Measurements from ENCODE around the gene RNU6-1.

The RNU6-1 gene

DNA sequence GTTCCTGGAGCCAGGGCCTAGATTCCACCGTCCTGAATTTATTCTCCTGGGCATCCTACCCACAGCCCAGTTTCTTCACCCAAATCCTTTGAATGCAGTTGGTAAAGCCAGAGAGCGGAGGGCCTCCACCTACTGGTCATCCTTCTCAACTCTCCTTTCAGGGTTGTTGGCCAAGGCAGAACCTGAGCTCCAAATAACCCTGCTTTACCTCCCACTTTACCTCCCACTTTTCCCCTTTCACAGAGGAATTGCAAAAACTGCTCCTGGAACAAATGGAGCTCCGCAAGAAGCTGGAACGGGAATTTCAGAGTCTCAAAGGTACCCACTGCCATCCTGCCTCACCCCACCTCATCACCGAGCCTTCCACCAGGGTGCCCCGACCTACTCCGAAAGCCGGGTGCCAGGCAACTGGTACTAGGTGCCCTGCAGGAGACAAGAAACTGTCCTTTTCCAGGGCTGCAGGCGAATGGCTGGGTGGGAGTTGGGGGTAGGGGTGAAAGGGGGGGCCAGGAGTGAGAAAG, 7.8 kb downstream of the RNU6-1 start:
- no peak for DNase-seq

DNA sequence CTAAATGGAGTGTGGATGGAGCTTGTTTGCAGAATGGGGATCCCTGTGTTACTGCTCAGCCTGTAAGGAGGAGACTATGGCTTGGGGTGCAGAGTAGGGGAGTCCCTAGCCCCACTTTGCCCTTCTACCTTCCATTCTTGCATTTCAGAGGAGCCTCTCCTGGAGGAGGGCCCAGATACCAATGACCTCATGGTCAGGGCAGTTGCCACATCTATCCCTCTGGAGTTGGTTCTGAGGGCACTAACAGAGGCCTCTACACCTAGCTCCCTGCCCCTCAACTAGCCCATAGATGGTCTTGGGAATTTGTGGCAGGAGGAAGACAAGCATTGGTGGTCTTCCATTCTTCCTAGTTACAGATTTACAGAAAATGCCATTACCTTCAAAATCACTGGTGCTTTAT, 8.5 kb downstream of the RNU6-1 start:
- DNase-seq, result no peak

DNA sequence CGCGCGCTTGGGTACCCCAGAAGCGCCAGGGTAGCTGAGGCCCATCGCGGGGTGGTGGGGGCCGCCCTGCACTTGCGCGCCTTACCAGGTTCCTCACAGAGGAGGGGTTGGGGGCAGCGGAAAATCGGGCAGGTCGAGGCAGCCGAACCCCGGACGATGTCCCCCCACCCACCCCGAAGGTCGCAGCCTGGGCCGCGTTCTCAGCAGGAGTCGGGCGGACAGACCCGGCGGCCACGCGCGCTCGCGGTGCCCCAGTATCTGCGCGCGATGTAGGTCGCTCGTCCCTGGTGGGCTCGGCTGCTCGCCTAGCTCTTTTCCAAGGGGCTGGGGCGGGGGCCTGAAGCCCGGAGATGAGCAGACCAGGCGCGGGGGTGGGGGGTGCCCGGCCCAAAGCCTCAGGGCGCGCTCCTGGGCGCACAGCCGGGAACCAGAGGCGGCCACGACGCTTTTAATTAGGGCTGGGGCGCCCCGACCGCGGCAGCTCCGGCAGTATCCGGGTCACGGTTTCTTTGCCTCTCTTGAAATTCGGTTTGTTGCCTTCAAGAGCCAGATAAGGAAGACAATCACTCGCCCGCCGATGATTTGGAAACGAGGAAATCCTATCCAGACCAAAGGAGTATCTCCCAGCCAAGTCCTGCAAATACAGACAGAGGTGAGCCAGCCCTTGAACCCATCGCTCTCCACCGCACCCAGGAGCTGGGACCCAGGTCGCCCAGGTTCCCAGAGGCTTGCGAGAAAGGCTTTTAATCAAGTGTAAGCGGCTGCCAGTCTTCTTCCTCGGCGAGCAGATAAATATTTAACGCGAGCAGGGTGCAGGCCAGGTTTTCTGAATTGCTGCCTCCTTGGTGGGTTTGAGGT, 10.0 kb downstream of the RNU6-1 start:
- no peak for DNase-seq

DNA sequence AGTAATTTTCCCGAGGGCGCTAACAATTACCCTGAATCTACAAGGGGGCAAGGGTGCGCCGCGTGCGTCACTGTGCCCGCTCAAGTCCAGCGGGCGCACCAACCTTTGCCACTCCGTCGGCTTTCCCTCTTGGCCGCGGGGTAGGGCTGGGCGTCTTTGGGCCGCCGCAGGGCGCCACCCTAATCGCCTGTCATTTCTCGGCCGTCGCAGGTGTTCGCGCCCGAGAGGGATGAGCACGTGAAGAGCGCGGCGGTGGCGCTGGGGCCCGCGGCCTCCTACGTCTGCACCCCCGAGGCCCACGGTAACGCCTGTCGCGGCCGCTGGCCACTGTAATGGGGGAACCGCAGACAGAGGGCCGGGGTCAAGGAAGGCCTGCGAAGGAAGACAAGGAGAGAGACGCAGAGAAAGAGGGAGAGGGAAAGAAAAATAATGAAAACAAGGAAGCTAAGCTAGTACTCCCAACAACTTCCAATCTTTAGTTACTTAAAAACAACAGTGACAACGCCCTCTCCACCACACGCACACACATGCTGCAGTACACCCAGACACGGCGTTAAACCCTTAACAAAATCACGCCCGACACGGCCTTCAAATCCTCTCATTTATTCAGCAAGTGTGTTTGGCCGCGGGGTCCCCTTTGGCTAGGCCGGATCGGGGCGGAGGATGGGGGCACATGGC, 10.7 kb downstream of the RNU6-1 start:
- DNase-seq, result no peak

DNA sequence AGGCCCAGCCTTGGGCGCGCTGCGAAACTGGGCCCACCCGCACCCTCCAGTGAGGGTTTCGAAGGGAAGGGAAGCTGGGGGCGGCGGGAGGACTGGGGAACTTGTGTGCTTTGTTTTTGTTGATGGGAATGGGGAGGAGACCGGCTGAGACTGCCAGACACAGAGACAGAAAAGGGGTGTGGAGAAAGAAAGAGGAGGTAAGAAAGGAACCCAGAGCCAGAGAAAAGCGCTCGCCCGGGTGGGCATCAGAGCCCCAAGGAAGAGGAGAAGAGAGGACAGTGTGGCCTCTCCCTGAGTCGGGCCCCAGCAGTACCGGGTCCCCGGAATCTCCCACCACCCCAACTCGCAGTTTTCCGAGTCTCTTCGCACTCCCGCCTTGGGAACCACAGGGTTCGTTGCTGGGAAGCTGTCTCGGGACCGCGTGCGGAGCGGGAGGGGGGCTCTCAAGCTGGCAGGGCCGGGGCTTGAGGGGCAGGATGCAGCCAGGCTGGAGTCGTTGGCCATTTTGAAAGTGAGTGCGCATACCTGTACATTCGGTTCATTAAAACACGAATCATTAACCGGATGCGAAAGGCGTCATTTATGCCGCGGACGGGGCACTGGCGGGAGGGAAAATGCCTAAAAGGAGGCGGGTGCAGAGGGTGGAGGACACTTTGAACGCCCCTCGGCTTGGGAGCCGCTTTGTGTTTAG, 11.4 kb downstream of the RNU6-1 start:
- no peak for DNase-seq

DNA sequence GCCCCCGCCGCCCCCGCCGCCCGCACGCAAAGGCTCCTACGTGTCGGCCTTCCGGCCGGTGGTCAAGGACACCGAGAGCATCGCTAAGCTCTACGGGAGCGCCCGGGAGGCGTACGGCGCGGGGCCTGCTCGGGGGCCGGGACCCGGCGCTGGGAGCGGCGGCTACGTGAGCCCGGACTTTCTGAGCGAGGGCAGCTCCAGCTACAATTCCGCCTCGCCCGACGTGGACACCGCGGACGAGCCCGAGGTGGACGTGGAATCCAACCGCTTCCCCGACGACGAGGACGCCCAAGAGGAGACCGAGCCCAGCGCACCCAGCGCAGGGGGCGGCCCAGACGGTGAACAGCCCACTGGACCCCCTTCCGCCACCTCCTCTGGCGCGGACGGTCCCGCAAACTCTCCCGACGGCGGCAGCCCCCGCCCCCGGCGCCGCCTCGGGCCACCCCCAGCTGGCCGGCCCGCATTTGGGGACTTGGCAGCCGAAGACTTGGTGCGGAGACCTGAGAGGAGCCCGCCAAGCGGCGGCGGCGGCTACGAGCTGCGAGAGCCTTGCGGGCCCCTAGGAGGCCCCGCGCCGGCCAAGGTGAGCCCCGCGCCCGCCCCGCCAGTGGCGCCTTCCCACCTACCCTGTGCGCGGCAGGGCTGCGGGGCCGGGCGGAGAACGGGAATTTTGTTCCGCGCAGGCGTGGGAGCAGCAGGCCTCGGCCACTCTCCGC, 12.1 kb downstream of the RNU6-1 start:
- no peak for DNase-seq

DNA sequence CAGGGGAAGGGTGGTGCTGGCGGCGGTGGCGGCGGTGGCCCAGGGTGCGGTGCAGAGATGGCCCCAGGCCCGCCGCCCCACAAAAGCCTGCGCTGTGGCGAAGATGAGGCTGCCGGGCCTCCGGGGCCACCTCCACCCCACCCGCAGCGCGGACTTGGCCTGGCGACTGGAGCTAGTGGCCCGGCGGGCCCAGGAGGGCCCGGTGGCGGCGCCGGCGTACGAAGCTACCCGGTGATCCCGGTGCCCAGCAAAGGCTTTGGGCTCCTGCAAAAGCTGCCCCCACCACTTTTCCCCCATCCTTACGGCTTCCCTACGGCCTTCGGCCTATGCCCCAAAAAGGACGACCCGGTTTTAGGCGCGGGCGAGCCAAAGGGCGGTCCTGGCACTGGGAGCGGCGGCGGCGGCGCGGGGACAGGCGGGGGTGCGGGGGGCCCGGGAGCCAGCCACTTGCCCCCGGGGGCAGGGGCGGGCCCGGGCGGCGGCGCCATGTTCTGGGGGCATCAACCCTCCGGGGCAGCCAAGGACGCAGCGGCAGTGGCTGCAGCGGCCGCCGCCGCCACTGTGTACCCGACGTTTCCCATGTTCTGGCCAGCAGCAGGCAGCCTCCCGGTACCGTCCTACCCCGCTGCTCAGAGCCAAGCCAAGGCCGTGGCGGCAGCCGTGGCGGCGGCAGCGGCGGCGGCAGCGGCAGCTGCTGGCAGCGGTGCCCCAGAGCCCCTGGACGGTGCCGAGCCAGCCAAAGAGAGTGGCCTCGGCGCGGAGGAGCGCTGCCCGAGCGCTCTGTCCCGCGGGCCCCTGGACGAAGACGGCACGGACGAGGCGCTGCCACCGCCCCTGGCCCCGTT, 12.9 kb downstream of the RNU6-1 start:
- no peak for DNase-seq

DNA sequence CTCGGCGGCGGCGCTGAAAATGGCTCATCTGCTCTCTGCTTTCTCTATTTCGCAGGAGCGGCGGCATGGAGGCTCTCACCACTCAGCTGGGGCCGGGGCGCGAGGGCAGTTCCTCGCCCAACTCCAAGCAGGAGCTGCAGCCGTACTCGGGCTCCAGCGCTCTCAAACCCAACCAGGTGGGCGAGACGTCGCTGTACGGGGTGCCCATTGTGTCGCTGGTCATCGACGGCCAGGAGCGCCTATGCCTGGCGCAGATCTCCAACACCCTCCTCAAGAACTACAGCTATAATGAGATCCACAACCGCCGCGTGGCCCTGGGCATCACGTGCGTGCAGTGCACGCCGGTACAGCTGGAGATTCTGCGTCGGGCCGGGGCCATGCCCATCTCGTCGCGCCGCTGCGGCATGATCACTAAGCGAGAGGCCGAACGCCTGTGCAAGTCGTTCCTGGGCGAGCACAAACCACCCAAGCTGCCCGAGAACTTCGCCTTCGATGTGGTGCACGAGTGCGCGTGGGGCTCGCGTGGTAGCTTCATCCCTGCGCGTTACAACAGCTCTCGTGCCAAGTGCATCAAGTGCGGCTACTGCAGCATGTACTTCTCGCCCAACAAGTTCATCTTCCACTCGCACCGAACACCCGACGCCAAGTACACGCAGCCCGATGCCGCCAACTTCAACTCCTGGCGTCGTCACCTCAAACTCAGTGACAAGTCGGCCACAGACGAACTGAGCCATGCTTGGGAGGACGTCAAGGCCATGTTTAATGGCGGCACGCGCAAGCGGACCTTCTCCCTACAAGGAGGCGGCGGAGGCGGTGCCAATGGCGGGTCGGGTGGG, 13.7 kb downstream of the RNU6-1 start:
- no peak for DNase-seq

DNA sequence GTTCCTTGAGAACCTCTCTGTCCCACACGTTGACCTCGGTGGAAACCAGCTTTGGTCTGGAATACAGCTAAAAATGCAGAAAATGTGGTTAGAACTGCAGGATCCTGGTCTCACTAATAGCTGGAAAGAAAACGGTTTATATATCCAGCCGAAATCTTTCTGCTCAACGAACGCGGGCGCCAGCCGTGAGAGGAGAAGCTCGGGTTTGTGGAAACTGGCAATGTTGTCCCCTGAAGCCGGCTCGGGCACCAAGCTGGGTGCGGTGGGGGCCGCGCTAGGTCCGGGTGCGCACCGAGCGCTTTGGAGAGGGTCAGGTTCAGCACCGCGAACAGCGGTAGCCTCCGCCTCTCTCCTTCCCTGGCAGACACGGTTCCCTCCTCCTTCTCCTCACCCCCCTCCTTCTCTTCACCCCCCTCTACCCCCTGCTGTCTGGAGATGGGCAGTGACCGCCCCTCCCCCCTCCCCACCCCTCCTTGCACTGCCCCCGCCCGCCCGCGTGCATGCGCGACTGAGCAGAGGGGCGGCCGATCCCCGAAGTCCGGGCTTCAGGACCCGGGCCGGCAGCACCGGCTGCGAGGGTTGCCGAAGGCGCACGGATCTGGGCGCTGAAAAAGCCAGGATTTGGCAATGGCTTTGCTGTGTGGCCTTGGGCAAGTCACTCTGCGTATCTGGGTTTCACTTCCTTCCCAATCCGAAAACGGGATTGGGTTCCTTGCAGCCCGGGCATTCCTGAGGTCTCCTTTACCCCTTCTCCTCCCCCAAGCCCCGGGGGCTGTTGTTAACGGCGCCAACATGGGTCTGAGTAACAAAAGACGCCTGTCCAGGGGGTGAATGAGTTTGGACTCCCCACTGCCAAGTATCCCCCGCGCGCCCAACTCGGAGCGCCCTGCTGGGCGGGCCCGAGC, 14.6 kb downstream of the RNU6-1 start, which contains the start of gene SKOR1:
Gene SKOR1 (plus strand): TSS at position 534 of the 905 bp plus-strand sequence. CDS start 94 bp downstream, at position 628.
- DNase-seq, result no peak

DNA sequence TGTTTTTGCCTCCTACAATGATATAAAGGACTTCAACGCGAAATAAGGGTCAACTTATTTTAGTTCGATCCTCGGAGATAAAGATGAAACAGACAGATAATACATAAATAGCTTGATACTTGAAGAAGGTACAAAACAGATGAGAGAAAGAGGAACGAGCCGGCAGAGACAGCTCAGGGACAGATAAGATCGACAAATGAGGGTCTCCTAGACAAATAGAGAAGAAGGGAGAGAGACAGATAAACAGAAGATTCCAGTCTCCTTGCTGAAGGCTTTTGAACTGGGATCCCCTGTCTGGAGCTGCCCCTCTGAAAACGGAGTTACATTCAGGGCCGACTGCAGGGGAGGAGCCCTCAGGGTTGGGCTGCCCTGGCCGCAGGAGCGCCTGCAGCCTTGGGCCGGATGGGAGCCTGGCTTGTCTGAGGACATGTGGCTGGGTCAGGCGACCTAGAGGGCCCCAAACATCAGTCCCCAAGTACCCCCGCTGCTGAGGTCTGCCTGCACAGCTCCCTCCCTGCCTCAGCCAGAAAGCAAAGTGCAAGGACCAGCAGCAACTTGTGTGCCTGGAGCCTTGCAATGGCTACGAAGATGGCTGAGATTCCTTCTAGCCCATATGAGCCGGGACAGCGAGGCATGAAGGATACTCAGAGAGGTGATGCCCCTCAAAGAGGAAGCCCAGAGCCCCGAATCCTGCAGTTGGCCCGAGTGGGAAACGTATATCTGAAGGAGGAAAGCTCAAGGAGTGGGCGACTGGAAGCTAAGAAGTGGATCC, 15.5 kb downstream of the RNU6-1 start:
- DNase-seq, result no peak

DNA sequence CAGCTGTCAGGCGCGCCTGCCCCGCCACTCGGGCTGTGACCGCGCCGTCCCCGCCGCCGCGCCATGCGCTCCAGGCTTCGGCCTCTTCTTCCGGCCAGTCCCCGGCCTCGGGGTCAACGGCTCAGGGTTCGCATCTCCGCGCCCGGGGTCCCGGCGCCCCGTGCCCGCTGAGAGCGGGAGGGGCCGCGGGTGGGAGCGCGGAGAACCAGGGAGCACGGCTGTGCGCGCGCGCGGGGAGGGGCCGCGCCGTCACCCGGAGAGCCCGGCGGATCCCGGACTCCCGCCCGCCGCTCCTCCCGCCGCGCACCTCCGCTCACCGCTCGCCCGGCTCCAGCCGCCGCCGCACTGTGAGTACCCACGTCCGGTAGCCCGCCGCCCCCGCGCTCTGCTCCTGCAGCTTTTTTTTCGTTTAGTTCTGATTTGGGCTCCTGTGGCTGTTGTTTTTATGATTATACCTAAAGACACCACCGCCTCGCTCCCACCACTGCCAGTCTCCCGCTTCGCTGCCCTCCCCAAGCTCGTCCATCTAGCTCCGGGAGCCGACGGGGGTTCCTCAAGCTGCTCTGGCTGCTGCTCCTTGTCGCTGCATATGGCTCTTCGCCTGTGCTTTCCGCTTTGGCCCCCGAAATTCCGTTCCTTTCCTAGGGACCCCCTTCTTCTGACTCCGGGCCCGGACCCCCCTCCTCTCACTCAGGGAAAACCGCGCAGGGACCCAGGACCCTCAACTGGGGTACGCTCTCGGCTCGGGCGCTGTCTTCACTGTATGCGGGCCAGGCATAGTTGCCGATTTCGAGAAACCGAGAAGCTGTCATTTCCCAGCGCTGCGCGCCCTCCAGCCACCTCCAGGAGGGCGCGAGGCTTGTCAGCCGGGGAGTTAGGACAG, 16.3 kb downstream of the RNU6-1 start:
- no peak for DNase-seq

DNA sequence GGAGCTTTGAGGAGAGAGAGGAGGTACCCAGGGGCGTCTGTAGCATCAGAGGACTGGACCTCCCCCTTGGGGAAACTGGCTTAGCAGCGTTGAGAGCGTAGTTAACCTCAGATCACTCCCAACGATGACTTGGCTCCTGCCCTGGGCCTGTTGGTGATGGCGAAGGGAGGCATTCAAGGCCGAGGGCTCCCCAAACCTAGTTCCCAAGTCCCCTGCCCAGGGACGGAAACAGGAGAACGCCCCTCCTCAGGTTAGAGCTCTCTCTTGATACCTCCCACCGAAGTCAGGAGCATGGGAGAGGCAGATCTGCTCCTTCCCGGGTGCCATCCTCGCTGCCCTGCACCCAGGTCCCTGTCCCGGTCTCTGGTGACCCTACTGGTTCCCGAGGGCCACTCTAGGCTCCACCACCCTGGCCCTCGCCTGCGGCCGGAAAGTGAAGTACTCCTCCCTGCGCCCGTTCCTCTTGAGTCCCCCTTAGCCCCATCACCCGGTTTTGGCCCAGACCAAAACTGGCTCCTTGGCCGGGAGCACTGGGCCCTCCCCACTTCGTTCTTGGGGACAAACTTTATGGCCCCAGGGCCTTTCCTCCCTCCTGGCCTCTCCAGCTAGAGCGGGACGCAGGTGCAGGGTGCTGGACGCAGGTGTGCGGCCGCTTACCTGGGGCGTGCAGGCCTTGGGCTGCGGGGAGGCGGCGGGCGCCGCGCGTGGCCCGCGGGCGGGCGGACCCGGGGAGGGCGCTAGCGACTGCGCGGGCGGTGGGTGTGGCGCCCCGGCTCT, 17.1 kb downstream of the RNU6-1 start:
- DNase-seq, result no peak

DNA sequence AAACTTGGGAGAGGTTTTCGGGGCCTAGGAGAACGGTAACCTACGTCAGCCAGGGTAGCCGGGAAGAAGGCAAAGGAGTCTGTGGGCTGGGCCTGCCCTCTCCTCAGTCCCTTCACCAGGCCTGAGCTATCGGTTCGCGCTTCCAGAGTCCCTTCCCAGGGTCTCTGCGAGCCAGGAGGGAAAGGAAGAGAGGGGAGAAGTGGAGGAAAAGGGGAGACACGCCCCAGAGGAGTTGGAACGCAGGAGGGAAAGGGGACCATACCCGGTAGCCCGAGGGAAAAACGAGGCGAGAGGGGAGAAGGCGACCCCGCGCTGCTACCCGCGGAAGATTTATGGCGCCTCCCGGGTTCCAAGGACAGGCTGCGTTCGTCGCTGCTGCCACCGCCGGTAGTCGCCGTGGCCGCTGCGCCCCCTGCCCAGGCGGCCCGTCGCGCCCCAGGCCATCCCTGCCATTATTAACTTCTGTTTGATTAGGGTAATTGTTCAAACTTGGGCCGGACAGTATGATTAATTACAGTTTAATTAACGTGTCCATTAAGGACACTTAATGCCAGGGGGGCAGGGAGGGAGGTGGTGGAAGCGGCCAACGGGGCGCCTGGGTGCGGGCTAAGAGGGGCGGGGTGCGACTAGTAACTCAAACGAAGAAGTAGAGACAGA, 17.9 kb downstream of the RNU6-1 start:
- no peak for DNase-seq

DNA sequence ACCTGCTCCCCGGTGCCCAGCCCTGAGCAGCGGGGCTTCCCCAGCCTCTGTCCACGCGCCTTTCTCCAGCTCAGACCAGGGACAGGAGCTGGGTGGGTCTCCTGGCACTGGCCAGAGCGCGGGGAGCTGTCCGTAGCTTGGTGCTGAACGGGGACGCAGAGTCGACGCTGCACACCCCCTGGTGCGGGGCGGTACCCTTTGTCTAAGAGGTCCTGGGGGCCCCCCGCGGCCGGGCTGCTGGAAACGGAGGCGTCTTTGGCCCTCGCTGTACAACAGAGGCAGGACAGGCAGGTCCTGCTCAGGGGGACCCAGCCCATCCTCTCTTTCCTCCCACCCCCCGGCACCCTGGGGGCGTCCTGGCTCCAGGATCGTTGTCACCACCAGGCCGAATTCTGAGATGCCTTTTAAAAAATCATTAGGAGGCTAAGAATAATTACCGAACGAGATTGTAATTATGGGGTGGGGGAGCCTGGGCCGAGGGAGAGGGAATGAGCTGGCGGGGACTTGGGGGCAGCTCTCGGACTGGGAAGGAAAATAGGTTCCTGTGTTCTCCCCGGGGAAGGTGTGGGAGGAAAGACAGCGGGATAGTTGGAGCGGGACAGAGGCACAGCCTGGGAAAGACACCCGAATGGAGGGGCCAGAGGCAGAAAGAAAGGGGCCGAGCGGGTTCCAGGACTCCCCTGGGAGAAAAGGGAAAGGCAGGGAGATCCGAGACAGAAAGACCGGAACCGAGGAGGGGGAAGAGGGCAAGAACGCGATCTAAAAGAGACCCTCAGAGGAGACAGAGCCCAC, 18.7 kb downstream of the RNU6-1 start:
- DNase-seq, result peak; percentile 89
